B cell (primary cell): ENCODE measurements around the gene ASTN1. TPM values are rescaled to one million over a fixed set of nuclear protein-coding genes. Genes with fewer than 3 reads are reported as not detected.

Experiments used
- ATAC-seq: fragments of 200-7000 bp; cut with Tn5 transposase; one replicate; pipeline ENCODE4 v1.10.0; 2021; ENCODE audit warnings: low read depth, mild to moderate bottlenecking, moderate number of reproducible peaks, moderate library complexity
- CTCF ChIA-PET: fragments of 350-600 bp; sonication (Branson Sonifier 250); formaldehyde crosslinking; loops from one replicate; lab custom pipeline; 2021; ENCODE audit warnings: antibody characterized with exemption, inconsistent platforms; lab: Charles Lee
- POLR2A ChIA-PET: fragments of 350-600 bp; sonication (Branson Sonifier 250); formaldehyde crosslinking; loops from one replicate; lab custom pipeline; 2021; ENCODE audit warnings: antibody characterized with exemption; lab: Charles Lee
- DNase-seq: peaks from one replicate; pipeline ENCODE4 v3.0.0; 2013
- H2AFZ ChIP-seq: 2 replicates; pipeline ENCODE4 v1.6.1; 2012; ENCODE audit warnings: mild to moderate bottlenecking, low read depth, low read length; ENCODE audit not compliant: insufficient read depth, poor library complexity, severe bottlenecking
- H3K27ac ChIP-seq, 2 donors: 1 replicate in 1 of 2; 2 replicates in 1 of 2; pipeline ENCODE4 v1.5.1; 2012 to 2013; ENCODE audit warnings: low read length in 2 of 2, mild to moderate bottlenecking in 2 of 2, moderate library complexity in 1 of 2
- H3K27me3 ChIP-seq, 4 experiments: fragments of 200-600 bp in 1 of 4; sonication (generic) in 1 of 4; replicated peaks in 1 of 4; 1 replicate in 2 of 4; 2 replicates in 2 of 4; pipeline versions ENCODE4 v1.6.1 to v1.7.0; 2013 to 2016; ENCODE audit warnings: low read length in 3 of 4, mild to moderate bottlenecking in 2 of 4, mixed read lengths in 1 of 4, moderate library complexity in 1 of 4; ENCODE audit not compliant: insufficient read depth in 4 of 4, control insufficient read depth in 3 of 4; ENCODE audit errors: control extremely low read depth in 1 of 4
- H3K36me3 ChIP-seq, 2 experiments: replicated peaks in 1 of 2; 1 replicate in 1 of 2; 2 replicates in 1 of 2; pipeline versions ENCODE4 v1.6.1 to v1.7.1; 2013; ENCODE audit warnings: low read length in 1 of 2; ENCODE audit not compliant: insufficient read depth in 2 of 2, control insufficient read depth in 1 of 2; ENCODE audit errors: control extremely low read depth in 1 of 2, extremely low read depth in 1 of 2
- H3K4me1 ChIP-seq, 2 donors: fragments of 200-600 bp in 1 of 2; sonication (generic) in 1 of 2; 1 replicate in 1 of 2; 2 replicates in 1 of 2; pipeline versions ENCODE4 v1.5.1 to v1.6.1; 2013 to 2017; ENCODE audit warnings: low read length in 2 of 2; ENCODE audit not compliant: control insufficient read depth in 2 of 2, insufficient read depth in 2 of 2
- H3K4me2 ChIP-seq: replicated peaks from 2 replicates; pipeline ENCODE3; 2012; ENCODE audit warnings: mild to moderate bottlenecking, low read depth, low read length; ENCODE audit not compliant: poor library complexity, severe bottlenecking
- H3K4me3 ChIP-seq, 5 experiments: fragments of 200-600 bp in 1 of 5; sonication (generic) in 1 of 5; 1 replicate in 3 of 5; 2 replicates in 2 of 5; pipeline versions ENCODE4 v1.5.1 to v1.7.0; 2011 to 2016; ENCODE audit warnings: low read length in 4 of 5, mild to moderate bottlenecking in 4 of 5, low read depth in 2 of 5, control low read depth in 1 of 5, moderate library complexity in 1 of 5; ENCODE audit not compliant: insufficient read depth in 1 of 5; ENCODE audit errors: control extremely low read depth in 1 of 5, extremely low read depth in 1 of 5
- H3K79me2 ChIP-seq: fragments of 200-600 bp; sonication (generic); one replicate; pipeline ENCODE4 v1.6.0; 2016; ENCODE audit warnings: low read length; ENCODE audit not compliant: control insufficient read depth, insufficient read depth
- H3K9ac ChIP-seq: fragments of 200-600 bp; sonication (generic); 2 replicates; pipeline ENCODE4 v1.6.1; 2017; ENCODE audit warnings: mild to moderate bottlenecking, low read length, moderate library complexity
- H3K9me3 ChIP-seq, 3 donors: one replicate each; pipeline versions ENCODE4 v1.6.1 to v1.7.1; 2013; ENCODE audit warnings: low read length in 2 of 3; ENCODE audit not compliant: control insufficient read depth in 2 of 3, insufficient read depth in 1 of 3; ENCODE audit errors: control extremely low read depth in 1 of 3
- H4K20me1 ChIP-seq: 2 replicates; pipeline ENCODE4 v1.6.0; 2012; ENCODE audit warnings: mild to moderate bottlenecking, low read length; ENCODE audit not compliant: insufficient read depth, control insufficient read depth, poor library complexity, severe bottlenecking
- H3K27ac Mint-ChIP-seq: one replicate; pipeline ENCODE4 v1.8.0; 2021; ENCODE audit warnings: mixed read lengths
- H3K27me3 Mint-ChIP-seq: one replicate; pipeline ENCODE4 v1.8.0; 2021; ENCODE audit warnings: mixed read lengths
- H3K4me1 Mint-ChIP-seq: one replicate; pipeline ENCODE4 v1.8.0; 2021; ENCODE audit warnings: mixed read lengths
- H3K4me3 Mint-ChIP-seq: one replicate; pipeline ENCODE4 v1.8.0; 2021; ENCODE audit warnings: mixed read lengths
- H3K9me3 Mint-ChIP-seq: one replicate; pipeline ENCODE4 v1.8.0; 2022; ENCODE audit warnings: mixed read lengths; ENCODE audit not compliant: insufficient read depth
- CTCF ChIP-seq: fragments of 200-600 bp; IDR thresholded peaks from one replicate; pipeline ENCODE4 v1.8.0; 2022; ENCODE audit warnings: antibody characterized with exemption, mild to moderate bottlenecking
- EZH2 ChIP-seq: IDR thresholded peaks from 2 replicates; pipeline ENCODE4 v1.6.1; 2012; ENCODE audit warnings: borderline replicate concordance, low read depth, mild to moderate bottlenecking, moderate library complexity, low read length; ENCODE audit not compliant: insufficient read depth, poor library complexity, severe bottlenecking
- WGBS: methylation state at CpG from one replicate; pipeline ENCODE4 v1.1.5; 2013; ENCODE audit warnings: missing lambda C conversion rate; ENCODE audit not compliant: insufficient coverage; 5-methylcytosine and 5-hydroxymethylcytosine counted together
- intact Hi-C: fragments of 100-400 bp; cut with micrococcal nuclease; formaldehyde crosslinking; loops from one replicate; pipeline ENCODE4 v1.10.0; 2022
- polyA plus RNA-seq: library from polyadenylated mRNA; depleted of rRNA; stranded (reverse); fragments of >200 nt; gene quantifications from 2 replicates; pipeline ENCODE4 v1.2.3, GENCODE V29; 2012
- total RNA-seq, 2 donors: library from RNA; stranded (reverse); fragments of 120-200 nt in 1 of 2; gene quantifications; 1 replicate in 1 of 2; 2 replicates in 1 of 2; pipeline versions ENCODE4 v1.2.3 to v1.2.4, GENCODE V29; 2013 to 2022

ASTN1 gene
- total and polyA plus RNA-seq, 2 donors (not counting 1 experiment from before 2014, with no cell fraction given), result not detected

GRCh38 chr1:177165069-177165439 is 542 bp upstream of the ASTN1 start:
- no peak for DNase-seq
- no CpG with 5 or more reads among the region's 9 CpGs for WGBS
- Histone ChIP-seq H3K9me3 (peaks cover 0 to 2% (median 0%) of the 10 kb centered on the region in 3 donors), H3K27ac (no peak overlapping the region), H3K4me3 (no peak overlapping the region), H3K4me1 (peaks cover 0 to 4% of the 10 kb centered on the region in 2 donors), H3K9ac (no peak overlapping the region), H3K4me2 (no peak overlapping the region), H2AFZ (no peak overlapping the region), H3K27me3 (peaks cover 0 to 23% (median 14%) of the 10 kb centered on the region in 4 experiments), H3K79me2 (no peaks in the 10 kb centered on the region), H3K36me3 (no peaks in the 10 kb centered on the region), H4K20me1 (no peaks in the 10 kb centered on the region)
- peaks cover 7% of the 10 kb centered on the region for H3K4me1 Mint-ChIP-seq
- intact Hi-C loops, result no loop called here
- H3K27me3 Mint-ChIP-seq, result peaks cover 28% of the 10 kb centered on the region
- no peaks in the 10 kb centered on the region for H3K9me3 Mint-ChIP-seq
- TF ChIP-seq CTCF, result no peak
- no peak for TF ChIP-seq EZH2
- POLR2A ChIA-PET, result no interaction called here
- no peak overlapping the region for H3K27ac Mint-ChIP-seq
- H3K4me3 Mint-ChIP-seq, result no peak overlapping the region
- CTCF ChIA-PET, result no interaction called here
- ATAC-seq, result no peak

GRCh38 chr1:177163844-177164379 is 600 bp downstream of the ASTN1 start:
- Histone ChIP-seq H4K20me1 (no peaks in the 10 kb centered on the region), H3K27me3 (peaks cover 0 to 21% (median 14%) of the 10 kb centered on the region in 4 experiments), H3K4me1 (peaks cover 0 to 4% of the 10 kb centered on the region in 2 donors), H3K79me2 (no peaks in the 10 kb centered on the region), H3K4me3 (no peak overlapping the region), H3K36me3 (no peaks in the 10 kb centered on the region), H3K27ac (no peak overlapping the region), H3K9ac (no peak overlapping the region), H3K9me3 (peaks cover 0 to 2% (median 0%) of the 10 kb centered on the region in 3 donors), H3K4me2 (no peak overlapping the region), H2AFZ (no peak overlapping the region)
- Mint-ChIP-seq H3K9me3 (no peaks in the 10 kb centered on the region), H3K27me3 (peaks cover 28% of the 10 kb centered on the region), H3K4me3 (no peak overlapping the region), H3K4me1 (peaks cover 7% of the 10 kb centered on the region), H3K27ac (no peak overlapping the region)
- TF ChIP-seq EZH2, result no peak
- TF ChIP-seq CTCF, result no peak
- 3% methylated on average over 15 of the region's 15 CpGs for whole genome bisulfite sequencing
- intact Hi-C loops, result no loop called here
- ChIA-PET CTCF (no interaction called here), POLR2A (no interaction called here)
- ATAC-seq (no peak), DNase-seq (no peak)
